ENCODE measurements around the gene TGM3. TPM values are rescaled to one million over a fixed set of nuclear protein-coding genes. Genes with fewer than 3 reads are reported as not detected.

The TGM3 gene
- total RNA-seq, 1 donor from 2014 or later = 0.32 TPM

GRCh38 chr20:2297357-2297728 is 1.5 kb downstream of the TGM3 start:
- Histone ChIP-seq H3K4me1 (no peaks in the 10 kb centered on the region), H3K27ac (no peak overlapping the region), H3K36me3 (no peaks in the 10 kb centered on the region), H3K4me3 (no peak overlapping the region), H3K27me3 (ENCODE audit: low read depth) (no peaks in the 10 kb centered on the region), H3K9me3 (no peaks in the 10 kb centered on the region)
- intact Hi-C loops (cut with DNase I) = no loop called here
- ATAC-seq (no peak), DNase-seq (no peak)
- no peak for TF ChIP-seq CTCF (IDR thresholded peaks at IDR 0.05)

GRCh38 chr20:2298116-2298515 is 2.3 kb downstream of the TGM3 start:
- no peak for TF ChIP-seq CTCF (IDR thresholded peaks at IDR 0.05)
- no peaks in the 10 kb centered on the region for H3K36me3 ChIP-seq
- DNase-seq = no peak
- no peaks in the 10 kb centered on the region for H3K27me3 ChIP-seq (ENCODE audit: low read depth)
- no peaks in the 10 kb centered on the region for H3K9me3 ChIP-seq
- no peak for ATAC-seq
- intact Hi-C loops (cut with DNase I) = no loop called here
- H3K27ac ChIP-seq = no peak overlapping the region
- H3K4me1 ChIP-seq = no peaks in the 10 kb centered on the region
- no peak overlapping the region for H3K4me3 ChIP-seq

GRCh38 chr20:2298701-2299100 is 2.9 kb downstream of the TGM3 start:
- no peaks in the 10 kb centered on the region for H3K4me1 ChIP-seq
- H3K27ac ChIP-seq = no peak overlapping the region
- DNase-seq = no peak
- no peaks in the 10 kb centered on the region for H3K9me3 ChIP-seq
- H3K36me3 ChIP-seq = no peaks in the 10 kb centered on the region
- intact Hi-C loops (cut with DNase I) = no loop called here
- H3K27me3 ChIP-seq (ENCODE audit: low read depth) = no peaks in the 10 kb centered on the region
- H3K4me3 ChIP-seq = no peak overlapping the region
- TF ChIP-seq CTCF (IDR thresholded peaks at IDR 0.05) = no peak
- ATAC-seq = no peak

- Histone ChIP-seq H3K4me3 (no peak overlapping the region), H3K4me1 (no peaks in the 10 kb centered on the region), H3K9me3 (no peaks in the 10 kb centered on the region), H3K27ac (no peak overlapping the region), H3K36me3 (no peaks in the 10 kb centered on the region), H3K27me3 (ENCODE audit: low read depth) (no peaks in the 10 kb centered on the region)
- DNase-seq (peak; percentile 87), ATAC-seq (peak; percentile 78 to 81)
- intact Hi-C loops (cut with DNase I) = no loop called here
- TF ChIP-seq CTCF (IDR thresholded peaks at IDR 0.05) = no peak
Measured at GRCh38 chr20:2299301-2299700, 3.5 kb downstream of the TGM3 start.

- no peak overlapping the region for H3K27ac ChIP-seq
- H3K36me3 ChIP-seq = no peaks in the 10 kb centered on the region
- no peak overlapping the region for H3K4me3 ChIP-seq
- TF ChIP-seq CTCF (IDR thresholded peaks at IDR 0.05) = no peak
- H3K9me3 ChIP-seq = no peaks in the 10 kb centered on the region
- no peak for DNase-seq
- intact Hi-C loops (cut with DNase I) = no loop called here
- no peaks in the 10 kb centered on the region for H3K27me3 ChIP-seq (ENCODE audit: low read depth)
- H3K4me1 ChIP-seq = no peaks in the 10 kb centered on the region
- ATAC-seq = no peak
Measured at GRCh38 chr20:2300002-2300401, 4.2 kb downstream of the TGM3 start.

GRCh38 chr20:2300420-2300819 is 4.6 kb downstream of the TGM3 start:
- Histone ChIP-seq H3K36me3 (no peaks in the 10 kb centered on the region), H3K27me3 (ENCODE audit: low read depth) (no peaks in the 10 kb centered on the region), H3K4me3 (no peak overlapping the region), H3K4me1 (no peaks in the 10 kb centered on the region), H3K9me3 (no peaks in the 10 kb centered on the region), H3K27ac (no peak overlapping the region)
- TF ChIP-seq CTCF (IDR thresholded peaks at IDR 0.05) = no peak
- DNase-seq = no peak
- ATAC-seq = peak in 1 of 2 donors; percentile 29
- intact Hi-C loops (cut with DNase I) = no loop called here

Measured in lower lobe of right lung (tissue), 2 donors.